ENCODE results near the gene GALNT2. TPM values are rescaled to one million over a fixed set of nuclear protein-coding genes. Genes with fewer than 3 reads are reported as not detected.

GALNT2 gene
- total RNA-seq, 1 experiment from 2014 or later: 152 TPM

GRCh38 chr1:230079199-230080024 lies 12.4 kb downstream of the GALNT2 start:
- H3K4me1 ChIP-seq (ENCODE audit: control insufficient read depth, insufficient read depth, low read length): peaks cover 21% of the 10 kb centered on the region
- ChIA-PET POLR2A (no interaction called here), CTCF (no interaction called here)
- ATAC-seq: no peak
- no peak overlapping the region for H3K4me3 ChIP-seq (ENCODE audit: low read depth in 2 of 2, low read length in 2 of 2)
- TF ChIP-seq, protein P1, sequence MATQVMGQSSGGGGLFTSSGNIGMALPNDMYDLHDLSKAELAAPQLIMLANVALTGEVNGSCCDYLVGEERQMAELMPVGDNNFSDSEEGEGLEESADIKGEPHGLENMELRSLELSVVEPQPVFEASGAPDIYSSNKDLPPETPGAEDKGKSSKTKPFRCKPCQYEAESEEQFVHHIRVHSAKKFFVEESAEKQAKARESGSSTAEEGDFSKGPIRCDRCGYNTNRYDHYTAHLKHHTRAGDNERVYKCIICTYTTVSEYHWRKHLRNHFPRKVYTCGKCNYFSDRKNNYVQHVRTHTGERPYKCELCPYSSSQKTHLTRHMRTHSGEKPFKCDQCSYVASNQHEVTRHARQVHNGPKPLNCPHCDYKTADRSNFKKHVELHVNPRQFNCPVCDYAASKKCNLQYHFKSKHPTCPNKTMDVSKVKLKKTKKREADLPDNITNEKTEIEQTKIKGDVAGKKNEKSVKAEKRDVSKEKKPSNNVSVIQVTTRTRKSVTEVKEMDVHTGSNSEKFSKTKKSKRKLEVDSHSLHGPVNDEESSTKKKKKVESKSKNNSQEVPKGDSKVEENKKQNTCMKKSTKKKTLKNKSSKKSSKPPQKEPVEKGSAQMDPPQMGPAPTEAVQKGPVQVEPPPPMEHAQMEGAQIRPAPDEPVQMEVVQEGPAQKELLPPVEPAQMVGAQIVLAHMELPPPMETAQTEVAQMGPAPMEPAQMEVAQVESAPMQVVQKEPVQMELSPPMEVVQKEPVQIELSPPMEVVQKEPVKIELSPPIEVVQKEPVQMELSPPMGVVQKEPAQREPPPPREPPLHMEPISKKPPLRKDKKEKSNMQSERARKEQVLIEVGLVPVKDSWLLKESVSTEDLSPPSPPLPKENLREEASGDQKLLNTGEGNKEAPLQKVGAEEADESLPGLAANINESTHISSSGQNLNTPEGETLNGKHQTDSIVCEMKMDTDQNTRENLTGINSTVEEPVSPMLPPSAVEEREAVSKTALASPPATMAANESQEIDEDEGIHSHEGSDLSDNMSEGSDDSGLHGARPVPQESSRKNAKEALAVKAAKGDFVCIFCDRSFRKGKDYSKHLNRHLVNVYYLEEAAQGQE (IDR thresholded peaks at IDR 0.05; ENCODE audit: insufficient read depth in 1 of 2, low read depth in 2 of 2, low read length in 1 of 2): no peak
- TF ChIP-seq, protein P2, sequence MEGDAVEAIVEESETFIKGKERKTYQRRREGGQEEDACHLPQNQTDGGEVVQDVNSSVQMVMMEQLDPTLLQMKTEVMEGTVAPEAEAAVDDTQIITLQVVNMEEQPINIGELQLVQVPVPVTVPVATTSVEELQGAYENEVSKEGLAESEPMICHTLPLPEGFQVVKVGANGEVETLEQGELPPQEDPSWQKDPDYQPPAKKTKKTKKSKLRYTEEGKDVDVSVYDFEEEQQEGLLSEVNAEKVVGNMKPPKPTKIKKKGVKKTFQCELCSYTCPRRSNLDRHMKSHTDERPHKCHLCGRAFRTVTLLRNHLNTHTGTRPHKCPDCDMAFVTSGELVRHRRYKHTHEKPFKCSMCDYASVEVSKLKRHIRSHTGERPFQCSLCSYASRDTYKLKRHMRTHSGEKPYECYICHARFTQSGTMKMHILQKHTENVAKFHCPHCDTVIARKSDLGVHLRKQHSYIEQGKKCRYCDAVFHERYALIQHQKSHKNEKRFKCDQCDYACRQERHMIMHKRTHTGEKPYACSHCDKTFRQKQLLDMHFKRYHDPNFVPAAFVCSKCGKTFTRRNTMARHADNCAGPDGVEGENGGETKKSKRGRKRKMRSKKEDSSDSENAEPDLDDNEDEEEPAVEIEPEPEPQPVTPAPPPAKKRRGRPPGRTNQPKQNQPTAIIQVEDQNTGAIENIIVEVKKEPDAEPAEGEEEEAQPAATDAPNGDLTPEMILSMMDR (IDR thresholded peaks at IDR 0.05): no peak
- no peak for TF ChIP-seq TCF7L2 (IDR thresholded peaks at IDR 0.05; ENCODE audit: low read depth, low read length)
- TF ChIP-seq POLR2AphosphoS5 (IDR thresholded peaks at IDR 0.05; ENCODE audit: low read depth, low read length): no peak
- TF ChIP-seq SIN3A (IDR thresholded peaks at IDR 0.05; ENCODE audit: borderline replicate concordance, insufficient read depth, low read depth, low read length): no peak
- no peaks in the 10 kb centered on the region for H3K9me3 ChIP-seq (ENCODE audit: control insufficient read depth, insufficient read depth, low read depth, low read length)
- H3K27me3 ChIP-seq (ENCODE audit: control insufficient read depth, insufficient read depth, low read length): no peaks in the 10 kb centered on the region
- in situ Hi-C loops (cut with HindIII; ENCODE audit: low pct_unique_long_range_greater_than_20kb, low sequenced_read_pairs) (no loop called here), intact Hi-C loops (cut with micrococcal nuclease; ENCODE audit: unreplicated experiment) (no loop called here)
- no peaks in the 10 kb centered on the region for H3K36me3 ChIP-seq (ENCODE audit: control insufficient read depth, insufficient read depth, low read length)
- H3K27ac ChIP-seq (ENCODE audit: low read length): no peak overlapping the region
- DNase-seq (ENCODE audit: low read depth, low spot score): no peak
- no TSS peak for BruUV-seq (replicated peaks)

- in situ Hi-C loops (cut with HindIII; ENCODE audit: low pct_unique_long_range_greater_than_20kb, low sequenced_read_pairs): no loop called here
- H3K9me3 ChIP-seq (ENCODE audit: control insufficient read depth, insufficient read depth, low read depth, low read length): no peaks in the 10 kb centered on the region
- POLR2A ChIA-PET: no interaction called here
Measured at GRCh38 chr1:230080822-230081221, 13.8 kb downstream of the GALNT2 start.

More at GRCh38 chr1:230080822-230081221, 13.8 kb downstream of the GALNT2 start:
- Histone ChIP-seq H3K4me3 (ENCODE audit: low read depth in 2 of 2, low read length in 2 of 2) (no peak overlapping the region), H3K4me1 (ENCODE audit: control insufficient read depth, insufficient read depth, low read length) (peaks cover 33% of the 10 kb centered on the region), H3K36me3 (ENCODE audit: control insufficient read depth, insufficient read depth, low read length) (no peaks in the 10 kb centered on the region), H3K27me3 (ENCODE audit: control insufficient read depth, insufficient read depth, low read length) (no peaks in the 10 kb centered on the region), H3K27ac (ENCODE audit: low read length) (no peak overlapping the region)
- DNase-seq (ENCODE audit: low read depth, low spot score) (no peak), ATAC-seq (no peak)
- intact Hi-C loops (cut with micrococcal nuclease; ENCODE audit: unreplicated experiment): no loop called here
- BruUV-seq (replicated peaks): no TSS peak
- CTCF ChIA-PET: interaction anchor here (1.0 kb wide), 1 partner anchor 23 kb away, joined by 3 read pairs; no protein-coding TSS in a partner anchor
- TF ChIP-seq, protein P1 (IDR thresholded peaks at IDR 0.05; ENCODE audit: insufficient read depth in 1 of 2, low read depth in 2 of 2, low read length in 1 of 2): no peak
- no peak for TF ChIP-seq SIN3A (IDR thresholded peaks at IDR 0.05; ENCODE audit: borderline replicate concordance, insufficient read depth, low read depth, low read length)
- TF ChIP-seq TCF7L2 (IDR thresholded peaks at IDR 0.05; ENCODE audit: low read depth, low read length): no peak
